MM.1S (cell line): ENCODE measurements around the gene GAP43.

Source experiments
- EZH2phosphoT487 ChIP-seq: fragments of 300-600 bp; sonication (generic); IDR thresholded peaks from 2 replicates; pipeline ENCODE4 v1.6.1; 2018; ENCODE audit warnings: antibody characterized with exemption, low read length
- TF ChIP-seq, protein P1 (sequence below): fragments of 300-600 bp; sonication (generic); IDR thresholded peaks from 2 replicates; pipeline ENCODE4 v1.5.1; 2016; ENCODE audit warnings: antibody characterized with exemption, low read length, mixed read lengths

- no peak for TF ChIP-seq EZH2phosphoT487
- TF ChIP-seq, protein P1, sequence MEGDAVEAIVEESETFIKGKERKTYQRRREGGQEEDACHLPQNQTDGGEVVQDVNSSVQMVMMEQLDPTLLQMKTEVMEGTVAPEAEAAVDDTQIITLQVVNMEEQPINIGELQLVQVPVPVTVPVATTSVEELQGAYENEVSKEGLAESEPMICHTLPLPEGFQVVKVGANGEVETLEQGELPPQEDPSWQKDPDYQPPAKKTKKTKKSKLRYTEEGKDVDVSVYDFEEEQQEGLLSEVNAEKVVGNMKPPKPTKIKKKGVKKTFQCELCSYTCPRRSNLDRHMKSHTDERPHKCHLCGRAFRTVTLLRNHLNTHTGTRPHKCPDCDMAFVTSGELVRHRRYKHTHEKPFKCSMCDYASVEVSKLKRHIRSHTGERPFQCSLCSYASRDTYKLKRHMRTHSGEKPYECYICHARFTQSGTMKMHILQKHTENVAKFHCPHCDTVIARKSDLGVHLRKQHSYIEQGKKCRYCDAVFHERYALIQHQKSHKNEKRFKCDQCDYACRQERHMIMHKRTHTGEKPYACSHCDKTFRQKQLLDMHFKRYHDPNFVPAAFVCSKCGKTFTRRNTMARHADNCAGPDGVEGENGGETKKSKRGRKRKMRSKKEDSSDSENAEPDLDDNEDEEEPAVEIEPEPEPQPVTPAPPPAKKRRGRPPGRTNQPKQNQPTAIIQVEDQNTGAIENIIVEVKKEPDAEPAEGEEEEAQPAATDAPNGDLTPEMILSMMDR = no peak
Measured at GRCh38 chr3:115659253-115660220, 36.2 kb downstream of the GAP43 start.
